Measurements from ENCODE around the gene SLC2A10. TPM values are rescaled to one million over a fixed set of nuclear protein-coding genes. Genes with fewer than 3 reads are reported as not detected.

The SLC2A10 gene
- total RNA-seq (2022) (4.2 and 4.3 TPM in 2 replicates), Bru-seq, nascent RNA (percentile 50 among the genes with signal in this experiment), BruChase-seq, experiment 1, labeled RNA remaining after a 2-hour chase (percentile 42 among the genes with signal in this experiment), BruChase-seq, experiment 2, labeled RNA remaining after a 6-hour chase (percentile 45 among the genes with signal in this experiment)
- long read RNA-seq, partial matches to known transcripts = 1 of 5 reads
- long read RNA-seq, other reads (novel, unspliced or antisense) = 4 of 5 reads

- peaks cover 12% of the 10 kb centered on the region for H3K9me3 Mint-ChIP-seq (ENCODE audit: unreplicated experiment)
- ChIA-PET POLR2A (no interaction called here), CTCF (interaction anchor here (0.7 to 1.1 kb wide), 2 partner anchors 13 to 20 kb away, joined by 3 to 4 read pairs; partner anchors contain the start of gene TP53RK)
- DNase-seq = peak; percentile 77 to 81
- peak in 1 of 2 experiments; percentile 33 for TF ChIP-seq CTCF (IDR thresholded peaks at IDR 0.05; ENCODE audit: insufficient read depth in 1 of 2, low read depth in 1 of 2, low read length in 1 of 2, severe bottlenecking in 1 of 2, unreplicated experiment in 1 of 2)
- peaks cover 6% of the 10 kb centered on the region for H3K36me3 Mint-ChIP-seq (ENCODE audit: insufficient read depth, unreplicated experiment)
- no TSS peak for BruUV-seq (replicated peaks)
- H3K9me3 ChIP-seq = peaks cover 12% of the 10 kb centered on the region; the same call in 1 of the 2 replicates
- intact Hi-C loops (cut with micrococcal nuclease; ENCODE audit: unreplicated experiment) = loop anchor here (2.0 kb wide), 1 partner anchor 21 kb away; the partner anchor contains the start of gene TP53RK
- no peaks in the 10 kb centered on the region for H3K27me3 Mint-ChIP-seq (ENCODE audit: insufficient read depth, unreplicated experiment)
- H3K36me3 ChIP-seq (ENCODE audit: control insufficient read depth, insufficient read depth, low read length) = no peaks in the 10 kb centered on the region
- H3K4me1 ChIP-seq = peaks cover 16% of the 10 kb centered on the region
- peak within 1 kb of the TSS; percentile 79 for H3K4me3 Mint-ChIP-seq (ENCODE audit: unreplicated experiment)
- H3K27ac Mint-ChIP-seq (ENCODE audit: unreplicated experiment) = peak within 1 kb of the TSS; percentile 72
- no peaks in the 10 kb centered on the region for H3K27me3 ChIP-seq (replicated peaks; ENCODE audit: control insufficient read depth, insufficient read depth, low read length)
- H3K4me1 Mint-ChIP-seq (ENCODE audit: low read depth, unreplicated experiment) = peaks cover 21% of the 10 kb centered on the region
- H3K4me3 ChIP-seq (ENCODE audit: low read depth, low read length) = peak within 1 kb of the TSS; percentile 69
These were observed at the start of gene SLC2A10 for GRCh38 chr20:46709459-46710152. Gene SLC2A10, plus strand, starts transcription at chr20:46709649. Its CDS starts 88 bp downstream, at chr20:46709737.

- Histone ChIP-seq H3K4me3 (ENCODE audit: low read depth, low read length) (no peak overlapping the region), H3K9me3 (peaks cover 5% of the 10 kb centered on the region; the same call in 1 of the 2 replicates), H3K27me3 (replicated peaks; ENCODE audit: control insufficient read depth, insufficient read depth, low read length) (no peaks in the 10 kb centered on the region), H3K36me3 (ENCODE audit: control insufficient read depth, insufficient read depth, low read length) (no peaks in the 10 kb centered on the region), H3K4me1 (no peaks in the 10 kb centered on the region)
- no peak for TF ChIP-seq CTCF (IDR thresholded peaks at IDR 0.05; ENCODE audit: insufficient read depth in 1 of 2, low read depth in 1 of 2, low read length in 1 of 2, severe bottlenecking in 1 of 2, unreplicated experiment in 1 of 2)
- no peak overlapping the region for H3K4me3 Mint-ChIP-seq (ENCODE audit: unreplicated experiment)
- H3K27me3 Mint-ChIP-seq (ENCODE audit: insufficient read depth, unreplicated experiment) = peaks cover 11% of the 10 kb centered on the region
- no peaks in the 10 kb centered on the region for H3K4me1 Mint-ChIP-seq (ENCODE audit: low read depth, unreplicated experiment)
- intact Hi-C loops (cut with micrococcal nuclease; ENCODE audit: unreplicated experiment) = no loop called here
- H3K27ac Mint-ChIP-seq (ENCODE audit: unreplicated experiment) = no peak overlapping the region
- H3K36me3 Mint-ChIP-seq (ENCODE audit: insufficient read depth, unreplicated experiment) = no peaks in the 10 kb centered on the region
- peaks cover 41% of the 10 kb centered on the region for H3K9me3 Mint-ChIP-seq (ENCODE audit: unreplicated experiment)
- POLR2A ChIA-PET = no interaction called here
- CTCF ChIA-PET = no interaction called here
- no peak for DNase-seq
- no TSS peak for BruUV-seq (replicated peaks)
These were observed 49.0 kb upstream of the SLC2A10 start for GRCh38 chr20:46660487-46660886.

GRCh38 chr20:46661659-46662058, 47.8 kb upstream of the SLC2A10 start:
- no peaks in the 10 kb centered on the region for H3K27me3 ChIP-seq (replicated peaks; ENCODE audit: control insufficient read depth, insufficient read depth, low read length)
- BruUV-seq (replicated peaks) = no TSS peak
- ChIA-PET CTCF (no interaction called here), POLR2A (no interaction called here)
- H3K4me3 ChIP-seq (ENCODE audit: low read depth, low read length) = no peak overlapping the region
- TF ChIP-seq CTCF (IDR thresholded peaks at IDR 0.05; ENCODE audit: insufficient read depth in 1 of 2, low read depth in 1 of 2, low read length in 1 of 2, severe bottlenecking in 1 of 2, unreplicated experiment in 1 of 2) = no peak
- H3K4me3 Mint-ChIP-seq (ENCODE audit: unreplicated experiment) = no peak overlapping the region
- H3K4me1 Mint-ChIP-seq (ENCODE audit: low read depth, unreplicated experiment) = no peaks in the 10 kb centered on the region
- no peaks in the 10 kb centered on the region for H3K36me3 ChIP-seq (ENCODE audit: control insufficient read depth, insufficient read depth, low read length)
- no peaks in the 10 kb centered on the region for H3K36me3 Mint-ChIP-seq (ENCODE audit: insufficient read depth, unreplicated experiment)
- H3K27ac Mint-ChIP-seq (ENCODE audit: unreplicated experiment) = no peak overlapping the region
- H3K4me1 ChIP-seq = no peaks in the 10 kb centered on the region
- H3K9me3 ChIP-seq = peaks cover 5% of the 10 kb centered on the region; the same call in 1 of the 2 replicates
- DNase-seq = no peak
- H3K9me3 Mint-ChIP-seq (ENCODE audit: unreplicated experiment) = peaks cover 36% of the 10 kb centered on the region
- intact Hi-C loops (cut with micrococcal nuclease; ENCODE audit: unreplicated experiment) = no loop called here
- peaks cover 11% of the 10 kb centered on the region for H3K27me3 Mint-ChIP-seq (ENCODE audit: insufficient read depth, unreplicated experiment)
